Endothelial cell of umbilical vein (primary cell): Measurements from ENCODE around the gene NTN4. TPM values are rescaled to one million over a fixed set of nuclear protein-coding genes. Genes with fewer than 3 reads are reported as not detected.

ENCODE experiments used
- BruUV-seq: library from RNA; stranded (reverse); fragments of 400-500 nt; replicated peaks from 2 replicates; lab custom pipeline; 2021; lab: Mats Ljungman, UMichigan
- CTCF ChIA-PET: fragments of 300-600, 350-600 bp; sonication (Branson Sonifier 250); formaldehyde crosslinking; loops from one replicate; lab custom pipeline; 2021; ENCODE audit warnings: antibody characterized with exemption, inconsistent platforms; lab: Charles Lee
- POLR2A ChIA-PET: fragments of 300-600, 350-600 bp; sonication (Branson Sonifier 250); formaldehyde crosslinking; loops from one replicate; lab custom pipeline; 2021; ENCODE audit warnings: antibody characterized with exemption, inconsistent platforms; lab: Charles Lee
- DNase-seq: peaks from one replicate; pipeline ENCODE4 v3.0.0-alpha.2; 2011; ENCODE audit warnings: low read depth, low spot score
- FAIRE-seq: peaks from 2 replicates; lab custom pipeline; 2011; peaks lifted over from hg19 to GRCh38; lab: Jason Lieb, UNC
- H2AFZ ChIP-seq: 2 replicates; pipeline ENCODE4 v1.6.0; 2012; ENCODE audit warnings: low read depth, low read length, control low read depth, inconsistent platforms
- H3K27ac ChIP-seq: 2 replicates; pipeline ENCODE4 v1.5.1; 2011; ENCODE audit warnings: low read depth, mild to moderate bottlenecking, control low read depth, low read length, moderate library complexity; ENCODE audit not compliant: insufficient read depth
- H3K27me3 ChIP-seq, 2 experiments: 2 replicates each; pipeline versions ENCODE4 v1.6.0 to v1.6.1; 2011; ENCODE audit warnings: low read length in 2 of 2, mixed read lengths in 1 of 2; ENCODE audit not compliant: control insufficient read depth in 2 of 2, insufficient read depth in 2 of 2
- H3K36me3 ChIP-seq, 2 experiments: 2 replicates in 1 of 2; 3 replicates in 1 of 2; pipeline ENCODE4 v1.5.1; 2011; ENCODE audit warnings: low read length in 2 of 2, mild to moderate bottlenecking in 1 of 2, moderate library complexity in 1 of 2; ENCODE audit not compliant: control insufficient read depth in 2 of 2, insufficient read depth in 2 of 2; ENCODE audit errors: extremely low read depth in 1 of 2
- H3K4me1 ChIP-seq: 3 replicates; pipeline ENCODE4 v1.5.1; 2011; ENCODE audit warnings: mild to moderate bottlenecking, low read length; ENCODE audit not compliant: control insufficient read depth, insufficient read depth; ENCODE audit errors: extremely low read depth
- H3K4me2 ChIP-seq: 2 replicates; pipeline ENCODE4 v1.6.1; 2011; ENCODE audit warnings: low read length, control low read depth, mixed read lengths; ENCODE audit not compliant: insufficient read depth
- H3K4me3 ChIP-seq, 3 experiments: fragments of 200-600 bp in 1 of 3; sonication (generic), shearing (Covaris generic) in 1 of 3; replicated peaks in 1 of 3; 2 replicates each; pipeline ENCODE4 v1.5.1; 2011 to 2016; ENCODE audit warnings: control low read depth in 3 of 3, low read length in 3 of 3, mild to moderate bottlenecking in 2 of 3, inconsistent platforms in 1 of 3, low read depth in 1 of 3, moderate library complexity in 1 of 3; ENCODE audit not compliant: insufficient read depth in 1 of 3
- H3K79me2 ChIP-seq: 2 replicates; pipeline ENCODE4 v1.6.0; 2012; ENCODE audit warnings: low read length, inconsistent platforms; ENCODE audit not compliant: control insufficient read depth, insufficient read depth
- H3K9ac ChIP-seq: replicated peaks from 2 replicates; pipeline ENCODE3; 2011; ENCODE audit warnings: low read length, control low read depth; ENCODE audit not compliant: insufficient read depth; ENCODE audit errors: extremely low read depth
- H3K9me1 ChIP-seq: replicated peaks from 3 replicates; pipeline ENCODE4 v1.6.0; 2011; ENCODE audit warnings: mild to moderate bottlenecking, low read length; ENCODE audit not compliant: control insufficient read depth, insufficient read depth; ENCODE audit errors: extremely low read depth
- H3K9me3 ChIP-seq: replicated peaks from 2 replicates; pipeline ENCODE4 v1.5.1; 2012; ENCODE audit warnings: low read length, inconsistent platforms; ENCODE audit not compliant: control insufficient read depth, insufficient read depth
- H4K20me1 ChIP-seq: replicated peaks from 2 replicates; pipeline ENCODE3; 2011; ENCODE audit warnings: mild to moderate bottlenecking, low read length; ENCODE audit not compliant: control insufficient read depth, insufficient read depth; ENCODE audit errors: extremely low read depth
- EZH2 ChIP-seq: IDR thresholded peaks from 2 replicates; pipeline ENCODE4 v1.6.1; 2012; ENCODE audit warnings: borderline replicate concordance, low read depth, mild to moderate bottlenecking, moderate library complexity, low read length, inconsistent platforms; ENCODE audit not compliant: severe bottlenecking
- FOS ChIP-seq: IDR thresholded peaks from 2 replicates; pipeline ENCODE4 v1.6.1; 2011; ENCODE audit warnings: mild to moderate bottlenecking, low read length, moderate library complexity, borderline replicate concordance; ENCODE audit not compliant: insufficient read depth
- GATA2 ChIP-seq: IDR thresholded peaks from 2 replicates; pipeline ENCODE4 v1.7.0; 2011; ENCODE audit warnings: low read depth, mild to moderate bottlenecking, moderate library complexity, mixed read lengths, low read length; ENCODE audit not compliant: insufficient read length, insufficient read depth
- JUN ChIP-seq: IDR thresholded peaks from 2 replicates; pipeline ENCODE4 v1.6.1; 2011; ENCODE audit warnings: borderline replicate concordance, low read depth; ENCODE audit not compliant: insufficient read length, insufficient read depth
- MYC ChIP-seq: IDR thresholded peaks from one replicate; pipeline ENCODE4 v1.6.1; 2011; ENCODE audit warnings: mild to moderate bottlenecking, low read depth, low read length
- POLR2A ChIP-seq: IDR thresholded peaks from 2 replicates; pipeline ENCODE4 v1.6.1; 2012; ENCODE audit warnings: low read depth, mild to moderate bottlenecking, control low read depth, low read length
- POLR2AphosphoS5 ChIP-seq: IDR thresholded peaks from 2 replicates; pipeline ENCODE4 v1.6.1; 2012; ENCODE audit warnings: low read depth, mild to moderate bottlenecking, control low read depth, low read length, moderate library complexity; ENCODE audit not compliant: insufficient read depth
- dilution Hi-C: fragments of 300-500 bp; cut with MboI; formaldehyde crosslinking; loops from one replicate; pipeline ENCODE4 v1.15.0; 2019; ENCODE audit warnings: low sequenced_read_pairs; ENCODE audit not compliant: extremely low pct_ligation_motif_present
- intact Hi-C: fragments of 100-400 bp; cut with micrococcal nuclease; formaldehyde crosslinking; loops from one replicate; pipeline ENCODE4 v1.10.0; 2022
- polyA plus RNA-seq, 4 experiments: library from polyadenylated mRNA; depleted of rRNA in 3 of 4; stranded (reverse) in 3 of 4; unstranded in 1 of 4; fragments of >200 nt; gene quantifications; 2 replicates each; pipeline versions ENCODE4 v1.2.1 to v1.2.3, GENCODE V29; 2011 to 2012; ENCODE audit warnings: missing spikeins in 1 of 4
- total RNA-seq: library from RNA; stranded (reverse); gene quantifications from 2 replicates; pipeline ENCODE4 v1.2.3, GENCODE V29; 2021
- TF ChIP-seq, protein P1 (sequence below): IDR thresholded peaks from 2 replicates; pipeline ENCODE4 v1.6.1; 2011; ENCODE audit not compliant: insufficient read depth, insufficient read length
- TF ChIP-seq, protein P2 (sequence below), 2 donors: IDR thresholded peaks; 1 replicate in 1 of 2; 2 replicates in 1 of 2; pipeline ENCODE4 v1.5.1; 2011; ENCODE audit warnings: low read length in 2 of 2, mild to moderate bottlenecking in 2 of 2, moderate library complexity in 2 of 2, control low read depth in 1 of 2, inconsistent platforms in 1 of 2, low read depth in 1 of 2; ENCODE audit not compliant: insufficient read depth in 1 of 2; ENCODE audit errors: extremely low read depth in 1 of 2

Gene NTN4
- total and polyA plus RNA-seq, 2 donors (not counting 3 experiments of a cell fraction or from before 2014, with no cell fraction given), result 120 to 317 TPM

DNA sequence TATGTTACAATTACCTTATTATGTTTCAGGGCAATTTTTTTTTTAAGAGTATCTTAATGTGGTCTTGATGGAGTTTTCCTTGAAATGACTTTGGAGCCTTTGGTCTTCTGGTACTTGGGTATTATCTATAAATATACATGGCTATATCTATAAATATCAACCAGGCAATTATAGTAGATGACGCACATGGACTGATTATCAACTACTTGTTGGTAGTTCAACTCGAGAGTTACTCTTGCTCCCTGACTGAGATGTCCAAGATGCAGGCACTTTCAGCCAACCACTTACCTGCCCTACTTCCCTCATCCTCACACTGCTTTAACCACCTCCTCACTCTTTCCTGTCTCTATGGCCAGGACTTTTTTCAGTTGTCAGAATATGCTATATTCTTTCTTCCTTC, 85.4 kb downstream of the NTN4 start:
- CTCF ChIA-PET, result interaction anchor here (2.4 kb wide), 1 partner anchor 13 kb away, joined by 7 read pairs; no protein-coding TSS in a partner anchor
- H3K4me3 ChIP-seq, result no peak overlapping the region
- peaks cover 4 to 12% of the 10 kb centered on the region in 2 experiments for H3K36me3 ChIP-seq
- no peak overlapping the region for H3K27ac ChIP-seq
- no peak overlapping the region for H3K9ac ChIP-seq
- H4K20me1 ChIP-seq, result no peaks in the 10 kb centered on the region
- intact Hi-C loops (no loop called here), dilution Hi-C loops (no loop called here)
- no peaks in the 10 kb centered on the region for H3K79me2 ChIP-seq
- H3K9me1 ChIP-seq, result no peaks in the 10 kb centered on the region
- DNase-seq, result no peak
- POLR2A ChIA-PET, result no interaction called here
- FAIRE-seq, result no peak
- no peaks in the 10 kb centered on the region for H3K27me3 ChIP-seq
- no peak overlapping the region for H2AFZ ChIP-seq
- H3K9me3 ChIP-seq, result no peaks in the 10 kb centered on the region
- TF ChIP-seq, protein P1, sequence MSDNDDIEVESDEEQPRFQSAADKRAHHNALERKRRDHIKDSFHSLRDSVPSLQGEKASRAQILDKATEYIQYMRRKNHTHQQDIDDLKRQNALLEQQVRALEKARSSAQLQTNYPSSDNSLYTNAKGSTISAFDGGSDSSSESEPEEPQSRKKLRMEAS, result no peak
- TF ChIP-seq JUN, result no peak
- TF ChIP-seq FOS, result no peak
- no TSS peak for BruUV-seq
- no peak overlapping the region for H3K4me2 ChIP-seq
- H3K4me1 ChIP-seq, result no peaks in the 10 kb centered on the region

- Histone ChIP-seq H3K4me1 (no peaks in the 10 kb centered on the region), H3K4me3 (no peak overlapping the region), H3K9ac (no peak overlapping the region), H3K36me3 (peaks cover 0 to 15% of the 10 kb centered on the region in 2 experiments), H3K4me2 (no peak overlapping the region), H3K27me3 (no peaks in the 10 kb centered on the region), H3K79me2 (no peaks in the 10 kb centered on the region), H2AFZ (no peak overlapping the region), H3K9me3 (no peaks in the 10 kb centered on the region), H3K9me1 (no peaks in the 10 kb centered on the region), H4K20me1 (no peaks in the 10 kb centered on the region), H3K27ac (no peak overlapping the region)
- intact Hi-C loops (no loop called here), dilution Hi-C loops (no loop called here)
- CTCF ChIA-PET, result interaction anchor here (0.8 to 1.0 kb wide), 2 partner anchors 29 to 129 kb away, joined by 3 to 4 read pairs; no protein-coding TSS in a partner anchor
- no peak for FAIRE-seq
- no peak for DNase-seq
- POLR2A ChIA-PET, result no interaction called here
- no TSS peak for BruUV-seq
- no peak for TF ChIP-seq JUN
- no peak for TF ChIP-seq POLR2AphosphoS5
- TF ChIP-seq, protein P2, sequence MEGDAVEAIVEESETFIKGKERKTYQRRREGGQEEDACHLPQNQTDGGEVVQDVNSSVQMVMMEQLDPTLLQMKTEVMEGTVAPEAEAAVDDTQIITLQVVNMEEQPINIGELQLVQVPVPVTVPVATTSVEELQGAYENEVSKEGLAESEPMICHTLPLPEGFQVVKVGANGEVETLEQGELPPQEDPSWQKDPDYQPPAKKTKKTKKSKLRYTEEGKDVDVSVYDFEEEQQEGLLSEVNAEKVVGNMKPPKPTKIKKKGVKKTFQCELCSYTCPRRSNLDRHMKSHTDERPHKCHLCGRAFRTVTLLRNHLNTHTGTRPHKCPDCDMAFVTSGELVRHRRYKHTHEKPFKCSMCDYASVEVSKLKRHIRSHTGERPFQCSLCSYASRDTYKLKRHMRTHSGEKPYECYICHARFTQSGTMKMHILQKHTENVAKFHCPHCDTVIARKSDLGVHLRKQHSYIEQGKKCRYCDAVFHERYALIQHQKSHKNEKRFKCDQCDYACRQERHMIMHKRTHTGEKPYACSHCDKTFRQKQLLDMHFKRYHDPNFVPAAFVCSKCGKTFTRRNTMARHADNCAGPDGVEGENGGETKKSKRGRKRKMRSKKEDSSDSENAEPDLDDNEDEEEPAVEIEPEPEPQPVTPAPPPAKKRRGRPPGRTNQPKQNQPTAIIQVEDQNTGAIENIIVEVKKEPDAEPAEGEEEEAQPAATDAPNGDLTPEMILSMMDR (IDR thresholded peaks at IDR 0.05; ENCODE audit: extremely low read depth in 1 of 2, insufficient read depth in 1 of 2, low read depth in 1 of 2, low read length in 2 of 2), result no peak
- no peak for TF ChIP-seq MYC
- TF ChIP-seq, protein P1, result no peak
- no peak for TF ChIP-seq GATA2
- no peak for TF ChIP-seq EZH2
- no peak for TF ChIP-seq POLR2A
- TF ChIP-seq FOS, result no peak
Observed at GRCh38 chr12:95703986-95704385, 86.6 kb downstream of the NTN4 start.
